Mesenteric fat pad (tissue), 1 donor: ENCODE results near the gene PAXX. TPM values are rescaled to one million over a fixed set of nuclear protein-coding genes. Genes with fewer than 3 reads are reported as not detected.

Source experiments
- DNase-seq: peaks from one replicate; pipeline ENCODE4 v3.0.0-alpha.2; 2020; ENCODE audit warnings: low spot score
- total RNA-seq: library from RNA; stranded (reverse); fragmentation: NEBNext Ultra II Directional; extraction: Animal tissue kit (Norgen Biotek cat#: 25700); gene quantifications from one replicate; pipeline ENCODE4 v1.2.1, GENCODE V29; 2021
- donor health status: DM: yes; HTN: yes; CAD: no.

PAXX gene
- total RNA-seq, 1 donor from 2014 or later = 29.4 TPM

- DNase-seq = no peak
Observed at GRCh38 chr9:136980669-136981478, 11.3 kb upstream of the PAXX start.

GRCh38 chr9:136981588-136982231, 10.5 kb upstream of the PAXX start:
- no peak for DNase-seq

GRCh38 chr9:136982232-136983051, 9.8 kb upstream of the PAXX start, which contains the start of gene LCNL1:
LCNL1 (plus strand) TSS chr9:136982993; CDS start chr9:136983587, 594 bp downstream.
- DNase-seq = no peak

- no peak for DNase-seq
Observed at GRCh38 chr9:136983167-136983566, 9.1 kb upstream of the PAXX start.

- no peak for DNase-seq
Observed at GRCh38 chr9:136983656-136984314, 8.4 kb upstream of the PAXX start.

- DNase-seq = no peak
Observed at GRCh38 chr9:136984464-136985026, 7.7 kb upstream of the PAXX start.

GRCh38 chr9:136985027-136985602, 7.1 kb upstream of the PAXX start:
- DNase-seq = no peak

GRCh38 chr9:136985853-136986252, 6.4 kb upstream of the PAXX start:
- DNase-seq = no peak

- no peak for DNase-seq
Observed at GRCh38 chr9:136988872-136989271, 3.4 kb upstream of the PAXX start.

GRCh38 chr9:136990242-136990911, 1.8 kb upstream of the PAXX start:
- DNase-seq = no peak

- DNase-seq = no peak
Observed at GRCh38 chr9:136992819-136993369, 672 bp downstream of the PAXX start.

GRCh38 chr9:136994180-136994887, 2.1 kb downstream of the PAXX start:
- DNase-seq = no peak

- DNase-seq = no peak
Observed at GRCh38 chr9:136994888-136995230, 2.6 kb downstream of the PAXX start.

- DNase-seq = no peak
Observed at GRCh38 chr9:136995362-136995761, 3.1 kb downstream of the PAXX start.

GRCh38 chr9:136995772-136996311, 3.6 kb downstream of the PAXX start:
- DNase-seq = no peak

- no peak for DNase-seq
Observed at GRCh38 chr9:136996361-136997292, 4.4 kb downstream of the PAXX start, which contains the start of gene CLIC3. CLIC3 (minus strand) TSS chr9:136996568; CDS start chr9:136996543, 25 bp downstream.

- DNase-seq = no peak
Observed at GRCh38 chr9:136997371-136997770, 5.1 kb downstream of the PAXX start.

GRCh38 chr9:136997830-136998234, 5.6 kb downstream of the PAXX start:
- no peak for DNase-seq
